ENCODE data around the gene TMEM154. TPM values are rescaled to one million over a fixed set of nuclear protein-coding genes. Genes with fewer than 3 reads are reported as not detected.

TMEM154 gene
- total and polyA plus RNA-seq, 7 experiments from 2014 or later: 21.3 to 46.8 (median 36.9) TPM

DNA sequence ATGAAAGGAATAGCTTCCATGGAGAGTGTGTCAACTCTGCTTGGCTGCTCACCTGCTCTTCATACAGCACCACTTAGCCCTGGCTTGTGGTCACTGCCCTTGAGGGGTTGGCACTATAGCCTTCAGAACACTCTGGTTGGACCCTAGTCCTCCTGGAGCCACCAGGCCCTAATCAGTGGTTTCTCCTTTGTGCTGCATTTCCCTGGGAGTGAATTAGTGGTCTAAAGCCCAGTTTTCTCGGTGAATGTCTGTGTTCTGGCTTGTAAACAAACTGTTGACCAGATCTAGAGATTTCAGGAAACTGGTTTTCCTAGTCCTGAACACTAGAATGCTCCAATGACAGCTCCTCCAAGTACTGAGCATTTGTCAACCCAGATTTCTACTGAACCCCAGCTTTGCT lies 28.6 kb upstream of the TMEM154 start:
- ATAC-seq (no peak), DNase-seq (no peak)
- Mint-ChIP-seq H3K4me3 (no peak overlapping the region), H3K36me3 (peaks cover 7 to 23% (median 12%) of the 10 kb centered on the region in 5 donors), H3K9me3 (peaks cover 3 to 29% (median 10%) of the 10 kb centered on the region in 11 donors), H3K27me3 (peaks cover 1 to 15% (median 13%) of the 10 kb centered on the region in 5 donors), H3K4me1 (peaks cover 0 to 10% (median 0%) of the 10 kb centered on the region in 7 donors), H3K27ac (no peak overlapping the region)
- CTCF ChIA-PET: no interaction called here
- intact Hi-C loops (cut with micrococcal nuclease): no loop called here
- no peaks in the 10 kb centered on the region for H3K4me1 ChIP-seq (ENCODE audit: control insufficient read depth in 2 of 2, insufficient read depth in 2 of 2, low read length in 2 of 2)
- H3K27ac ChIP-seq (ENCODE audit: low read depth, low read length): no peak overlapping the region
- no peak overlapping the region for H3K4me3 ChIP-seq (ENCODE audit: low read length)
- no peaks in the 10 kb centered on the region for H3K27me3 ChIP-seq (ENCODE audit: control insufficient read depth in 2 of 2, insufficient read depth in 2 of 2, low read length in 2 of 2)
- H3K9me3 ChIP-seq (ENCODE audit: control insufficient read depth in 2 of 3, low read length in 3 of 3): peaks cover 0 to 10% (median 0%) of the 10 kb centered on the region in 3 experiments
- H3K36me3 ChIP-seq (ENCODE audit: control insufficient read depth in 2 of 3, insufficient read depth in 3 of 3, low read length in 3 of 3): no peaks in the 10 kb centered on the region
- POLR2A ChIA-PET: no interaction called here

DNA sequence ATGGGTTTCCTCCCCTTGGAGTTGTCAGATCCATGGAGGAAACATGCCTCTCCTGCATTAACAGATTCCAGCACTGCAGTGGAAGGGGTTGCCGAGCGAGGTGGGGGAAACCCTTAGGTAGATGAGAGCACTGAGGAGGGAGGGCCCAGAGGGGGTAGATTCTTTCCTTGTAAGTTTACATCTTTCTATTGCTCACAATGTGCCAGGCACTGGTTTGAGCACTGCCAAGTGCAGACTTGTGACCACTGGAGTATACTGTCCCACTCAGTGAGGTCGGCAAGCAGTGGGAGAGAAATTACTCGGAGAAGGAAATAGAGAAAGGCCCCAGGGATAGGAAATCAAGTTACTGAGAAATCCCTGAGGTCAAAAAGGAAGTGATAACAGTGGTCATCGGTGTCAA lies 27.8 kb upstream of the TMEM154 start:
- intact Hi-C loops (cut with micrococcal nuclease): no loop called here
- ChIA-PET POLR2A (no interaction called here), CTCF (no interaction called here)
- H3K9me3 ChIP-seq (ENCODE audit: control insufficient read depth in 2 of 3, low read length in 3 of 3): peaks cover 0 to 10% (median 0%) of the 10 kb centered on the region in 3 experiments
- Mint-ChIP-seq H3K9me3 (peaks cover 6 to 31% (median 10%) of the 10 kb centered on the region in 11 donors), H3K27ac (no peak overlapping the region), H3K4me1 (peaks cover 0 to 10% (median 0%) of the 10 kb centered on the region in 7 donors), H3K4me3 (no peak overlapping the region), H3K27me3 (peaks cover under 1 to 14% (median 13%) of the 10 kb centered on the region in 5 donors), H3K36me3 (peaks cover 7 to 25% (median 12%) of the 10 kb centered on the region in 5 donors)
- H3K4me3 ChIP-seq (ENCODE audit: low read length): no peak overlapping the region
- ATAC-seq (no peak), DNase-seq (no peak)
- H3K27me3 ChIP-seq (ENCODE audit: control insufficient read depth in 2 of 2, insufficient read depth in 2 of 2, low read length in 2 of 2): no peaks in the 10 kb centered on the region
- H3K4me1 ChIP-seq (ENCODE audit: control insufficient read depth in 2 of 2, insufficient read depth in 2 of 2, low read length in 2 of 2): no peaks in the 10 kb centered on the region
- H3K36me3 ChIP-seq (ENCODE audit: control insufficient read depth in 2 of 3, insufficient read depth in 3 of 3, low read length in 3 of 3): no peaks in the 10 kb centered on the region
- H3K27ac ChIP-seq (ENCODE audit: low read depth, low read length): no peak overlapping the region

DNA sequence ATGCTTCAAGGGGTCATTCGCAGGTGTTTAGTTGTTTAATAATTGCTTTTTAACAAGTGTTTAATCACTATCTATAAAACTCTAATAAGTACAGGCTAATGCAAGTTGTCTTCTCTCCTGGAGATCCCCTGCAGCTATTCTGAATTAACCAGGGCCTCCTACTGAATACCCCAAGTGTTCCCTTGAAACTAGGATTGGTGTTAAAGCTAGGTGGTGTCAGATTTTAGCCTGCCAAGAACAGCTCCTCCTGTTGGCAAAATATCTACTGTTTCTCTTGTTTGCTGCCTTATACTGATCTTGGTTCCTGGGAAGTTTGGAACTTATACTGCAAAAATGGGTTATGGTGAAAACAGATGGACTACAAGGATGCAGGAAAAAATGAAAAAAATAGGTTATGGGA lies 26.1 kb upstream of the TMEM154 start:
- Mint-ChIP-seq H3K4me3 (no peak overlapping the region), H3K27ac (no peak overlapping the region), H3K36me3 (peaks cover 7 to 25% (median 12%) of the 10 kb centered on the region in 5 donors), H3K4me1 (peaks cover 0 to 10% (median 0%) of the 10 kb centered on the region in 7 donors), H3K9me3 (peaks cover 6 to 31% (median 10%) of the 10 kb centered on the region in 11 donors), H3K27me3 (peaks cover 2 to 25% (median 13%) of the 10 kb centered on the region in 5 donors)
- no peaks in the 10 kb centered on the region for H3K36me3 ChIP-seq (ENCODE audit: control insufficient read depth in 2 of 3, insufficient read depth in 3 of 3, low read length in 3 of 3)
- H3K9me3 ChIP-seq (ENCODE audit: control insufficient read depth in 2 of 3, low read length in 3 of 3): peaks cover 0 to 10% (median 0%) of the 10 kb centered on the region in 3 experiments
- DNase-seq (no peak), ATAC-seq (no peak)
- no peak overlapping the region for H3K27ac ChIP-seq (ENCODE audit: low read depth, low read length)
- intact Hi-C loops (cut with micrococcal nuclease): no loop called here
- H3K4me3 ChIP-seq (ENCODE audit: low read length): no peak overlapping the region
- ChIA-PET POLR2A (no interaction called here), CTCF (no interaction called here)
- no peaks in the 10 kb centered on the region for H3K27me3 ChIP-seq (ENCODE audit: control insufficient read depth in 2 of 2, insufficient read depth in 2 of 2, low read length in 2 of 2)
- no peaks in the 10 kb centered on the region for H3K4me1 ChIP-seq (ENCODE audit: control insufficient read depth in 2 of 2, insufficient read depth in 2 of 2, low read length in 2 of 2)

DNA sequence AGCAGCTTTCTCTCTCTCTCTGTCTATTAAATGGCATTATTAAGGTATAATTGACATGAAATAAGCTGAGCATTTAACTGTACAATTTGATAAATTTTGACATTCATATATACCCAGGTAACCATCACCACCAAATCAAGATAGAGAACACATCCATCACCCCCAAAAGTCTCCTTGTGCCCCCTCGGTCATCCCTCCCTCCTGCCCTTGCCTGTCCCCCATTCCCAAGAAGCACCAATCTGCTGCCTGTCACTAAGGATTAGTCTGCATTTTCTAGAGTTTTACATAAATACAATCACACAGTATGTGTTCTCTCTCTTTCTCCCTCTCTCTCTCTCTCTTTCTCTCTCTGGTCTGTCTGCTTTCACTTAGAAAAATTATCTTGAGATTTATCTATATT lies 25.0 kb upstream of the TMEM154 start:
- intact Hi-C loops (cut with micrococcal nuclease): no loop called here
- no peak overlapping the region for H3K27ac ChIP-seq (ENCODE audit: low read depth, low read length)
- H3K4me1 Mint-ChIP-seq: peaks cover 0 to 9% (median 0%) of the 10 kb centered on the region in 7 donors
- ChIA-PET CTCF (no interaction called here), POLR2A (no interaction called here)
- no peaks in the 10 kb centered on the region for H3K27me3 ChIP-seq (ENCODE audit: control insufficient read depth in 2 of 2, insufficient read depth in 2 of 2, low read length in 2 of 2)
- DNase-seq (no peak), ATAC-seq (no peak)
- peaks cover 6 to 31% (median 10%) of the 10 kb centered on the region in 11 donors for H3K9me3 Mint-ChIP-seq
- H3K4me1 ChIP-seq (ENCODE audit: control insufficient read depth in 2 of 2, insufficient read depth in 2 of 2, low read length in 2 of 2): no peaks in the 10 kb centered on the region
- no peak overlapping the region for H3K4me3 ChIP-seq (ENCODE audit: low read length)
- peaks cover 7 to 25% (median 12%) of the 10 kb centered on the region in 5 donors for H3K36me3 Mint-ChIP-seq
- H3K4me3 Mint-ChIP-seq: no peak overlapping the region
- H3K9me3 ChIP-seq (ENCODE audit: control insufficient read depth in 2 of 3, low read length in 3 of 3): peaks cover 0 to 10% (median 0%) of the 10 kb centered on the region in 3 experiments
- H3K36me3 ChIP-seq (ENCODE audit: control insufficient read depth in 2 of 3, insufficient read depth in 3 of 3, low read length in 3 of 3): no peaks in the 10 kb centered on the region
- H3K27me3 Mint-ChIP-seq: peaks cover 5 to 25% (median 13%) of the 10 kb centered on the region in 5 donors
- no peak overlapping the region for H3K27ac Mint-ChIP-seq

DNA sequence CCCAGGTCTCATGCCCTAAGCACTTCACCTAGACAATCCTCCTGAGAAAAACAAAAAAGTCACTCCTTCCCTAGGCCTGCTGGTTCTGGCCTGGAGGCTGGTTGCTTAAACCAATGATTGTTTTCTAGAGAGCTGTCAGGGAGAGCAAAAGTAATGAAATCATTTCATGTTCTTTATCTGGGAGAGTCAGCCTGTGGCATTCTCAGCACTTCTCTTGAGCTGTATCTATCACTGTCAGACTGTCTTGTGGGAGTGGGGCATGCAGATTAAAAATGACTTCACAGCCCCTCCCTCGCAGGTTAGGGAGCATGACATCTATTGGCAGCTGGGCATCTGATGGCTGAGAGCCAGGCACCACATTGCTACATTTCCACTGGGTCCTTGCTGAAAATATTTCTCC lies 20.4 kb upstream of the TMEM154 start:
- POLR2A ChIA-PET: no interaction called here

DNA sequence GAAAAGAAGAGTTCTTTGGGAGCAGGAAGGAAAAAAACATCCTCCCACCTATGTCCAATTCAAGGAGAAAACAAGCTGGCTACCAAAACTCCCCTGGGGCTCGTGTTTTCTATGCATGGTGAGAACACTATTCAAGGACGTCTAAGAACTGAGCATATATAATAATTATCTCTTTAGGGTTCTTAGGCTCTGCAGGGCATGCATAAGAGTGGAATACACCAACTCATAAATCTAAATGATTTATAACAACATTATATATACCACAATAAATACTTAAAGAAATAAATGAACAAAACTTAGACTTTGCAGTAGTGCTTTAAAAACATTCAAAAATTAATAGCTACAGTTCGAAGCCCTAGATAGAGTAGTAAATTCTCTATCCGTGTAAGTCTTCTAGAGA lies 19.5 kb upstream of the TMEM154 start:
- CTCF ChIA-PET: interaction anchor here (1.7 kb wide), 1 partner anchor 197 kb away, joined by 4 read pairs; no protein-coding TSS in a partner anchor

More for the DNA sequence above, 20.4 kb upstream of the TMEM154 start:
- ATAC-seq: no peak
- H3K27me3 Mint-ChIP-seq: peaks cover 5 to 16% (median 11%) of the 10 kb centered on the region in 5 donors
- H3K9me3 ChIP-seq (ENCODE audit: control insufficient read depth in 2 of 3, low read length in 3 of 3): peaks cover 0 to 9% (median 0%) of the 10 kb centered on the region in 3 experiments
- CTCF ChIA-PET: interaction anchor here (1.7 kb wide), 1 partner anchor 198 kb away, joined by 4 read pairs; no protein-coding TSS in a partner anchor
- DNase-seq: no peak
- peaks cover 0 to 21% (median 0%) of the 10 kb centered on the region in 7 donors for H3K4me1 Mint-ChIP-seq
- intact Hi-C loops (cut with micrococcal nuclease): no loop called here
- no peak overlapping the region for H3K4me3 ChIP-seq (ENCODE audit: low read length)
- no peaks in the 10 kb centered on the region for H3K36me3 ChIP-seq (ENCODE audit: control insufficient read depth in 2 of 3, insufficient read depth in 3 of 3, low read length in 3 of 3)
- H3K27ac ChIP-seq (ENCODE audit: low read depth, low read length): no peak overlapping the region
- H3K36me3 Mint-ChIP-seq: peaks cover 4 to 16% (median 7%) of the 10 kb centered on the region in 5 donors
- no peak overlapping the region for H3K4me3 Mint-ChIP-seq
- H3K9me3 Mint-ChIP-seq: peaks cover 5 to 19% (median 6%) of the 10 kb centered on the region in 11 donors
- H3K27ac Mint-ChIP-seq: no peak overlapping the region
- peaks cover 0 to 9% of the 10 kb centered on the region in 2 donors for H3K4me1 ChIP-seq (ENCODE audit: control insufficient read depth in 2 of 2, insufficient read depth in 2 of 2, low read length in 2 of 2)
- H3K27me3 ChIP-seq (ENCODE audit: control insufficient read depth in 2 of 2, insufficient read depth in 2 of 2, low read length in 2 of 2): no peaks in the 10 kb centered on the region

DNA sequence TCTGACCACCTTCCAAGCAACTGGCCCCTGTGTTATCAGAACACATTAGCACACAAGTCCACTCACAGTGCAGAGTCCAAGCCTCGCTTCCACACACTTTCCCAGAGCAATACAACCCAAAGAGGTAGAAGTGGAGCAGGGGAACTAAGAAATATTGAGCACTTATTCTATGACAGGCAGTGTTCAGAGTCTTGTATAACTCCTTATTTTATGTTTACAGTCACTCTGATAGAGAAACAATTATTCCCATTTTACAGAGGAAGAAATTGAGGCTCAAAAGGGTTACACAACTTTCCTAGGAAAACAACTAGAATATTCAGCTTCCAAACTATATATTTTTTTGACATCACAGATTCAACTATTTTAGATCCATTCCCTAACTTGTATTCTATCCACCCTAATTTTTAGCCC lies 18.3 kb upstream of the TMEM154 start:
- intact Hi-C loops (cut with micrococcal nuclease): no loop called here
- Mint-ChIP-seq H3K9me3 (peaks cover 0 to under 1% (median 0%) of the 10 kb centered on the region in 11 donors), H3K4me3 (no peak overlapping the region), H3K27ac (no peak overlapping the region), H3K4me1 (peaks cover 0 to 21% (median 0%) of the 10 kb centered on the region in 7 donors), H3K36me3 (no peaks in the 10 kb centered on the region), H3K27me3 (peaks cover 0 to 11% (median 5%) of the 10 kb centered on the region in 5 donors)
- no peaks in the 10 kb centered on the region for H3K9me3 ChIP-seq (ENCODE audit: control insufficient read depth in 2 of 3, low read length in 3 of 3)
- DNase-seq: no peak
- ATAC-seq: no peak
- peaks cover 0 to 9% of the 10 kb centered on the region in 2 donors for H3K4me1 ChIP-seq (ENCODE audit: control insufficient read depth in 2 of 2, insufficient read depth in 2 of 2, low read length in 2 of 2)
- ChIA-PET POLR2A (no interaction called here), CTCF (interaction anchor here (0.6 to 1.7 kb wide), 4 partner anchors 37 to 729 kb away, joined by 3 to 4 read pairs (median 4); no protein-coding TSS in a partner anchor)
- no peak overlapping the region for H3K27ac ChIP-seq (ENCODE audit: low read depth, low read length)
- no peak overlapping the region for H3K4me3 ChIP-seq (ENCODE audit: low read length)
- H3K27me3 ChIP-seq (ENCODE audit: control insufficient read depth in 2 of 2, insufficient read depth in 2 of 2, low read length in 2 of 2): no peaks in the 10 kb centered on the region
- H3K36me3 ChIP-seq (ENCODE audit: control insufficient read depth in 2 of 3, insufficient read depth in 3 of 3, low read length in 3 of 3): no peaks in the 10 kb centered on the region

More for the DNA sequence above, 19.5 kb upstream of the TMEM154 start:
- peaks cover 0 to 11% (median 0%) of the 10 kb centered on the region in 11 donors for H3K9me3 Mint-ChIP-seq
- intact Hi-C loops (cut with micrococcal nuclease): no loop called here
- no peak overlapping the region for H3K27ac ChIP-seq (ENCODE audit: low read depth, low read length)
- peaks cover 0 to 3% (median 0%) of the 10 kb centered on the region in 3 experiments for H3K9me3 ChIP-seq (ENCODE audit: control insufficient read depth in 2 of 3, low read length in 3 of 3)
- H3K4me3 ChIP-seq (ENCODE audit: low read length): no peak overlapping the region
- no peak overlapping the region for H3K27ac Mint-ChIP-seq
- no peak overlapping the region for H3K4me3 Mint-ChIP-seq
- peaks cover 0 to 21% (median 0%) of the 10 kb centered on the region in 7 donors for H3K4me1 Mint-ChIP-seq
- ATAC-seq (no peak), DNase-seq (no peak)
- peaks cover 0 to 8% (median 0%) of the 10 kb centered on the region in 5 donors for H3K36me3 Mint-ChIP-seq
- peaks cover 0 to 9% of the 10 kb centered on the region in 2 donors for H3K4me1 ChIP-seq (ENCODE audit: control insufficient read depth in 2 of 2, insufficient read depth in 2 of 2, low read length in 2 of 2)
- H3K27me3 ChIP-seq (ENCODE audit: control insufficient read depth in 2 of 2, insufficient read depth in 2 of 2, low read length in 2 of 2): no peaks in the 10 kb centered on the region
- POLR2A ChIA-PET: interaction anchor here (0.6 kb wide), 1 partner anchor 912 kb away, joined by 3 read pairs; no protein-coding TSS in a partner anchor
- H3K27me3 Mint-ChIP-seq: peaks cover 0 to 11% (median 5%) of the 10 kb centered on the region in 5 donors
- H3K36me3 ChIP-seq (ENCODE audit: control insufficient read depth in 2 of 3, insufficient read depth in 3 of 3, low read length in 3 of 3): no peaks in the 10 kb centered on the region

Measured in naive thymus-derived CD4-positive, alpha-beta T cell (primary cell).